ENCODE results near the gene AMDHD2.
A peak's percentile ranks its signal among the peaks of the same experiment; 100 is the strongest.

The AMDHD2 gene

DNA sequence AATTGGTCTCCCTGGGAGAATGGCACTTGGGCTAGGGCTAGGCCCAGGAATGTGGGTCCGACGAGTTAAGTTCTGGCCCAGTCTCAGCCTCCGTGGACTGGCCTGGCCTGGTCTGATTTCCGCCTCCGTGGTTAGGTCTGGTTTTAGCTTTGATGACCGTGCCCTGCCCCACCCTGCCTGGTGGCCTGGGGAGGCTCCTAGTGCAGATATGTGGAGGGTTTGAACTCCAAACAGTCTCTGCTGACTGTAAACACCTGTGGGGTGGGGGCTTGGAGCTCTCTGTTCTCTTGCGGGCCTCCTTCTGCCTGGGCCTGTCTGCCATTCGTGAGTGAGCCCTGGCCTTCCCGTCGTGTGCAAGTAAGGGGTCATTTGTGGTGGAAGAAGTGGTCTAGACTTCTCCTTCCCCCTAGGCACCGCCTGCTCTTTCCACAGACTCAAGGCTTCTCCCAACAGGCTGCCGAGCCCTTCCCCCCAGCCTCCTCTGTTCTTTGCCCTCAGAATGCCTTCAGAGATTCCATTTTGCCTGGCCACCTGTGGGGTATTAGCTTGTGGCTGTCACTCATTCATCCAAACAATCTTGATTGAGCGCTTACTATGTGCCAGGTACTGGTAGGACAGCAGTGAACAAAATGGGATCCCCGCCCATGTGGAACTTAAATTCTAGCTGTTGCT lies 4.9 kb upstream of the AMDHD2 start:
- intact Hi-C loops (cut with DNase I; ENCODE audit: low total_unique reads): no loop called here
- peaks cover 7 to 71% (median 67%) of the 10 kb centered on the region in 4 donors for H3K4me1 ChIP-seq
- peak overlapping the region; percentile 89 to 99 for H3K4me3 ChIP-seq
- H3K9me3 ChIP-seq: no peaks in the 10 kb centered on the region
- H3K36me3 ChIP-seq: peaks cover 0 to 5% (median 0%) of the 10 kb centered on the region in 3 donors
- DNase-seq: no peak
- no peaks in the 10 kb centered on the region for H3K27me3 ChIP-seq
- peak overlapping the region; percentile 99 for H3K27ac ChIP-seq
- TF ChIP-seq CTCF (IDR thresholded peaks at IDR 0.05): no peak

DNA sequence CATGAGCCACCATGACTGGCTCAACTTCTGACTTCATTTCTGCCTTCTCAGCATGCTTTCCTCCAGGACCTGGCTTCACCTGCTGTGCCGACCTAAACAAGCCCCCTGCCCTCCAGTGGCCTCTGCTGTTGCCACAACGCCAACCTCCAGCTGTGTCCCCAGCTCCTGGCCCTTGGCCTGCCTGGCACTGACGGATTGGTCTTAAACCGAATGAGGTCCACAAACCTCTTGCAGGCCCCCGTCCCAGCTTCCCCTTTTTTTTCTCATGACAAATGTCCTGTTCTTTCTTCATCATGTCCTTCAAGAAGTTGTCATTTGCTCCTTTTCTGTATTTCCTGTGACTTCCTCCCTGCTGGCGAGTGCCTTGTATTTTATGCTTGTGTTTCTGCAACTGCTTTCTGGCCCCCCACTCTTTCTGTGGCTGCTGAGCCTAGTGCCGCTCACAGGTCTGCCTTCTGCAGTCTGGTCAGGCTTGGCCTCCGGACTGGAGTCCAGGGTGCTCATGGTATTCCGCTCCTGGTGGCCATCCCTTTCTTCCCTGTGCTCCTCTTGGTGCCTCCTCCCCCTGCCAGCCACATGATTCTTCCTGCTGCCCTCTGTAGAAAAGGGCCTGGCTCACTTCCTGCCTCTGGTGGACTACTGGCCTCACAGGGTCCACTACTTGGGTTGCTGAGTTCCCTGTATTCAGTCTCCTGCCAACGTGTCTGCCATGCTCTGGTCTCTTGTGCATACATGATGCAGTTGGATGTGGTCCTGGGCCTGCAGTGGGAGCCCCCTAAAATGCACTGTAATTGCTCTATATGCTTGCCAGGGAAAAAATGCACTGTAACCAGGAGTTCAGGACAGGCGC lies 3.6 kb upstream of the AMDHD2 start:
- intact Hi-C loops (cut with DNase I; ENCODE audit: low total_unique reads): no loop called here
- no peak for DNase-seq

DNA sequence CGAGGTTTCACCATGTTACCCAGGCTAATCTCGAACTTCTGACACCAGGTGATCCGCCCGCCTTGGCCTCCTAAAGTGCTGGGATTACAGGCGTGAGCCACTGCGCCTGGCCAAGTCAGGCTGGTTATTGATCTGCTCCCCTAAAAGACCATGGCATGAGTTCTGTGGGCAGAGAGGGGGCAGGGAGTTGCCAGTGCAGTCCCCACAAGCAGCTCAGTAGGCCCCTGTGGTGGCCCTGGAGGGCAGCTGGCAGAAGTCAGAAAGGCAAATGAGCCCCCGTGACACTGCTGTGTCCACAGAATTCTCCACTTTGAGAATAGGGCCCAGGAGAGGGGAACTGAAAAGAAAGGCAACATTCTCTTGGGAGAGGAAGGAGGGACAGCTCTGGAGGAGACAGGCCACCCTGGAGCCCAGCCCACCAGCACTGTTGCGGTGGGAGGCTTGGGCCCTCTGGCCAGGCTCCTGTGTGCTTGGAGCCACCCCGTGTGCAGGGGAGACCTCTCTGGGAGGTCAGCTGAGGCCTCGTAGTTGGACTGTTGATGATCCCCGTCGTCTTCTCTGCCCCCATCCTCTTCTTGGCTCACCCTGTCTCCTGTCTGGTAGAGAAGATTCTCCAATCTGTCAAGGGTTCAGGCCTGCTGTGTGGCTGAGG lies 2.1 kb upstream of the AMDHD2 start:
- Histone ChIP-seq H3K27me3 (no peaks in the 10 kb centered on the region), H3K4me1 (peaks cover 7 to 68% (median 62%) of the 10 kb centered on the region in 4 donors), H3K27ac (peak overlapping the region; percentile 83 to 99), H3K4me3 (no peak overlapping the region), H3K9me3 (no peaks in the 10 kb centered on the region), H3K36me3 (peaks cover 0 to 12% (median 8%) of the 10 kb centered on the region in 3 donors)
- TF ChIP-seq CTCF (IDR thresholded peaks at IDR 0.05): no peak
- intact Hi-C loops (cut with DNase I; ENCODE audit: low total_unique reads): no loop called here
- DNase-seq: no peak

More for the DNA sequence above, 3.6 kb upstream of the AMDHD2 start:
- H3K27me3 ChIP-seq: no peaks in the 10 kb centered on the region
- H3K4me3 ChIP-seq: peak overlapping the region; percentile 20 to 99
- peaks cover 0 to 5% (median 0%) of the 10 kb centered on the region in 3 donors for H3K36me3 ChIP-seq
- peaks cover 7 to 79% (median 70%) of the 10 kb centered on the region in 4 donors for H3K4me1 ChIP-seq
- peak overlapping the region in 1 of 2 donors; percentile 99 for H3K27ac ChIP-seq
- no peaks in the 10 kb centered on the region for H3K9me3 ChIP-seq
- TF ChIP-seq CTCF (IDR thresholded peaks at IDR 0.05): no peak

GRCh38 chr16:2518823-2519710 lies 1.1 kb upstream of the AMDHD2 start:
- Histone ChIP-seq H3K4me3 (peak overlapping the region; percentile 67), H3K27me3 (no peaks in the 10 kb centered on the region), H3K36me3 (peaks cover 0 to 22% (median 16%) of the 10 kb centered on the region in 3 donors), H3K4me1 (peaks cover 7 to 64% (median 59%) of the 10 kb centered on the region in 4 donors), H3K9me3 (no peaks in the 10 kb centered on the region), H3K27ac (peak overlapping the region; percentile 83 to 99)
- TF ChIP-seq CTCF (IDR thresholded peaks at IDR 0.05): no peak
- intact Hi-C loops (cut with DNase I; ENCODE audit: low total_unique reads): no loop called here
- DNase-seq: peak in 1 of 2 donors; percentile 27

- TF ChIP-seq CTCF (IDR thresholded peaks at IDR 0.05): no peak
- peak overlapping the region; percentile 67 for H3K4me3 ChIP-seq
- H3K36me3 ChIP-seq: peaks cover 0 to 28% (median 19%) of the 10 kb centered on the region in 3 donors
- intact Hi-C loops (cut with DNase I; ENCODE audit: low total_unique reads): no loop called here
- H3K9me3 ChIP-seq: no peaks in the 10 kb centered on the region
- DNase-seq: peak in 1 of 2 donors; percentile 31
- peak overlapping the region; percentile 83 to 99 for H3K27ac ChIP-seq
- no peaks in the 10 kb centered on the region for H3K27me3 ChIP-seq
- peaks cover 7 to 63% (median 59%) of the 10 kb centered on the region in 4 donors for H3K4me1 ChIP-seq
Observed at GRCh38 chr16:2519711-2520080, 475 bp upstream of the AMDHD2 start.
